ENCODE results near the gene RGP1. TPM values are rescaled to one million over a fixed set of nuclear protein-coding genes. Genes with fewer than 3 reads are reported as not detected.
A peak's percentile ranks its signal among the peaks of the same experiment; 100 is the strongest.

The RGP1 gene
- polyA plus RNA-seq, 1 experiment: 19.7 TPM

GRCh38 chr9:35726931-35727330 is 22.2 kb upstream of the RGP1 start:
- peaks cover 32% of the 10 kb centered on the region for H3K36me3 ChIP-seq (ENCODE audit: control insufficient read depth, insufficient read depth, low read length)
- peak; percentile 38 for TF ChIP-seq CTCF (IDR thresholded peaks at IDR 0.05; ENCODE audit: insufficient read depth, low read depth, low read length)
- POLR2A ChIA-PET: no interaction called here
- no peak for DNase-seq (ENCODE audit: low read depth)
- no peak overlapping the region for H3K4me3 ChIP-seq (ENCODE audit: low read depth, low read length)
- CTCF ChIA-PET: interaction anchor here (0.8 to 11.4 kb wide), 10 partner anchors 8 to 284 kb away, joined by 3 to 116 read pairs (median 4); partner anchors contain the start of genes ARHGEF39, CCDC107 and RMRP
- H3K27me3 ChIP-seq (ENCODE audit: control insufficient read depth, insufficient read depth, low read length): no peaks in the 10 kb centered on the region

- ChIA-PET POLR2A (interaction anchor here (0.6 to 2.6 kb wide), 9 partner anchors 10 to 82 kb away, joined by 3 to 35 read pairs (median 5); partner anchors contain the start of gene TPM2), CTCF (interaction anchor here (1.0 to 11.4 kb wide), 9 partner anchors 12 to 283 kb away, joined by 3 to 116 read pairs (median 16); partner anchors contain the start of genes ARHGEF39, CCDC107, RMRP and TPM2)
- TF ChIP-seq CTCF (IDR thresholded peaks at IDR 0.05; ENCODE audit: insufficient read depth, low read depth, low read length): no peak
- H3K4me3 ChIP-seq (ENCODE audit: low read depth, low read length): peak overlapping the region; percentile 28
- DNase-seq (ENCODE audit: low read depth): no peak
- H3K36me3 ChIP-seq (ENCODE audit: control insufficient read depth, insufficient read depth, low read length): peaks cover 26% of the 10 kb centered on the region
- no peaks in the 10 kb centered on the region for H3K27me3 ChIP-seq (ENCODE audit: control insufficient read depth, insufficient read depth, low read length)
Measured at GRCh38 chr9:35727676-35728040, 21.4 kb upstream of the RGP1 start.

- Histone ChIP-seq H3K4me3 (ENCODE audit: low read depth, low read length) (peak overlapping the region; percentile 83), H3K27me3 (ENCODE audit: control insufficient read depth, insufficient read depth, low read length) (no peaks in the 10 kb centered on the region), H3K36me3 (ENCODE audit: control insufficient read depth, insufficient read depth, low read length) (peaks cover 24% of the 10 kb centered on the region)
- ChIA-PET CTCF (interaction anchor here (1.0 to 11.4 kb wide), 14 partner anchors 12 to 282 kb away, joined by 3 to 116 read pairs (median 4); partner anchors contain the start of genes ARHGEF39, CCDC107, GBA2 and RGP1), POLR2A (interaction anchor here (0.6 to 2.6 kb wide), 11 partner anchors 9 to 83 kb away, joined by 3 to 35 read pairs (median 5); partner anchors contain the start of genes CCDC107, RMRP and TPM2)
- peak; percentile 65 for DNase-seq (ENCODE audit: low read depth)
- no peak for TF ChIP-seq CTCF (IDR thresholded peaks at IDR 0.05; ENCODE audit: insufficient read depth, low read depth, low read length)
Measured at GRCh38 chr9:35728041-35728971, 20.8 kb upstream of the RGP1 start.

- POLR2A ChIA-PET: interaction anchor here (1.3 to 2.6 kb wide), 3 partner anchors 8 to 49 kb away, joined by 5 to 35 read pairs (median 6); partner anchors contain the start of gene TPM2
- Histone ChIP-seq H3K36me3 (ENCODE audit: control insufficient read depth, insufficient read depth, low read length) (peaks cover 16% of the 10 kb centered on the region), H3K27me3 (ENCODE audit: control insufficient read depth, insufficient read depth, low read length) (no peaks in the 10 kb centered on the region), H3K4me3 (ENCODE audit: low read depth, low read length) (peak overlapping the region; percentile 83)
- DNase-seq (ENCODE audit: low read depth): no peak
- CTCF ChIA-PET: interaction anchor here (0.6 to 11.4 kb wide), 13 partner anchors 13 to 206 kb away, joined by 3 to 116 read pairs (median 4); partner anchors contain the start of genes ARHGEF39, CA9, CCDC107 and GBA2
- no peak for TF ChIP-seq CTCF (IDR thresholded peaks at IDR 0.05; ENCODE audit: insufficient read depth, low read depth, low read length)
Measured at GRCh38 chr9:35729101-35729500, 20.0 kb upstream of the RGP1 start.
